A549 (cell line): Measurements from ENCODE around the gene ZCCHC12. TPM values are rescaled to one million over a fixed set of nuclear protein-coding genes. Genes with fewer than 3 reads are reported as not detected.
A peak's percentile ranks its signal among the peaks of the same experiment; 100 is the strongest.

Experiments used
- ATAC-seq, 2 experiments: fragments of 200-7000 bp in 1 of 2; fragments of >200 bp in 1 of 2; cut with Nextera tagmentation in 1 of 2; cut with Tn5 transposase in 1 of 2; 3 replicates each; pipeline versions ENCODE4 v1.8.0 to v1.9.1; 2018 to 2020; ENCODE audit warnings: mild to moderate bottlenecking in 1 of 2, moderate library complexity in 1 of 2
- CTCF ChIA-PET: fragments of 300-600 bp; sonication (Branson Sonifier 250); formaldehyde crosslinking; extraction: SDS; loops from one replicate; lab custom pipeline; 2021; ENCODE audit warnings: antibody characterized with exemption, inconsistent platforms; lab: Yijun Ruan, JAX
- POLR2A ChIA-PET: fragments of 350-600 bp; formaldehyde crosslinking; extraction: SDS; loops from one replicate; lab custom pipeline; 2021; ENCODE audit warnings: antibody characterized with exemption, inconsistent platforms; lab: Yijun Ruan, JAX
- DNase-seq, 2 experiments: peaks; one replicate each; pipeline versions ENCODE4 v3.0.0 to v3.0.0-alpha.2; 2011 to 2016; ENCODE audit warnings: low read depth in 1 of 2, low spot score in 1 of 2
- FAIRE-seq: peaks from 2 replicates; lab custom pipeline; 2011; peaks lifted over from hg19 to GRCh38; lab: Jason Lieb, UNC
- H3K27ac ChIP-seq, 2 experiments: fragments of >200 bp; sonication (Bioruptor Twin); formaldehyde crosslinking; 3 replicates each; pipeline ENCODE4 v1.5.1; 2016 to 2017
- H3K4me1 ChIP-seq: fragments of >200 bp; sonication (Bioruptor Twin); formaldehyde crosslinking; 3 replicates; pipeline ENCODE4 v1.6.1; 2016
- H3K4me2 ChIP-seq: fragments of >200 bp; sonication (Bioruptor Twin); formaldehyde crosslinking; 3 replicates; pipeline ENCODE4 v1.6.1; 2016
- H3K4me3 ChIP-seq: fragments of >200 bp; sonication (Bioruptor Twin); formaldehyde crosslinking; 3 replicates; pipeline ENCODE4 v1.5.1; 2016
- H3K9me3 ChIP-seq: fragments of >200 bp; sonication (Bioruptor Twin); formaldehyde crosslinking; 3 replicates; pipeline ENCODE4 v1.6.1; 2016
- BCL3 ChIP-seq: fragments of >200 bp; sonication (Bioruptor Twin); formaldehyde crosslinking; IDR thresholded peaks from 3 replicates; pipeline ENCODE4 v1.6.1; 2016
- BHLHE40 ChIP-seq: IDR thresholded peaks from 2 replicates; pipeline ENCODE4 v1.6.1; 2012; ENCODE audit warnings: low read depth, low read length, inconsistent platforms
- CBX2 ChIP-seq: fragments of 200-600 bp; sonication (generic); IDR thresholded peaks from 2 replicates; pipeline ENCODE4 v1.6.1; 2016; ENCODE audit warnings: low read depth, mild to moderate bottlenecking, borderline replicate concordance
- CBX8 ChIP-seq: fragments of 200-600 bp; sonication (generic); IDR thresholded peaks from 2 replicates; pipeline ENCODE4 v1.6.1; 2016
- CHD4 ChIP-seq: fragments of 200-600 bp; sonication (generic); IDR thresholded peaks from 2 replicates; pipeline ENCODE4 v1.6.1; 2016; ENCODE audit warnings: antibody characterized with exemption, mild to moderate bottlenecking, borderline replicate concordance
- EP300 ChIP-seq, 2 experiments: fragments of >200 bp; sonication (Bioruptor Twin); formaldehyde crosslinking; IDR thresholded peaks; 2 replicates in 1 of 2; 3 replicates in 1 of 2; pipeline ENCODE4 v1.6.1; 2016 to 2017
- ESRRA ChIP-seq: fragments of 150-350 bp; IDR thresholded peaks from 2 replicates; pipeline ENCODE4 v1.6.1; 2014; ENCODE audit warnings: mild to moderate bottlenecking, low read length, borderline replicate concordance
- FOSL2 ChIP-seq, 2 experiments: fragments of 450-650 bp in 1 of 2; fragments of >200 bp in 1 of 2; sonication (Bioruptor Twin) in 1 of 2; formaldehyde crosslinking; IDR thresholded peaks; 2 replicates each; pipeline versions ENCODE4 v1.5.0 to v1.6.1; 2016 to 2020; ENCODE audit warnings: mild to moderate bottlenecking in 1 of 2, moderate library complexity in 1 of 2
- HES2 ChIP-seq: fragments of >200 bp; sonication (Bioruptor Twin); formaldehyde crosslinking; IDR thresholded peaks from 2 replicates; pipeline ENCODE4 v1.6.1; 2016
- JUN ChIP-seq, 2 experiments: fragments of >200 bp; sonication (Bioruptor Twin); formaldehyde crosslinking; IDR thresholded peaks; 2 replicates in 1 of 2; 3 replicates in 1 of 2; pipeline ENCODE4 v1.6.1; 2016 to 2017
- KDM1A ChIP-seq: fragments of 200-600 bp; sonication (generic); IDR thresholded peaks from 2 replicates; pipeline ENCODE4 v1.6.1; 2016; ENCODE audit warnings: low read depth, mild to moderate bottlenecking
- NFE2L2 ChIP-seq: fragments of 150-350 bp; conservative IDR thresholded peaks from 2 replicates; pipeline ENCODE4 v1.6.1; 2014; ENCODE audit warnings: low read length
- NPAS2 ChIP-seq: fragments of 250-450 bp; sonication (Bioruptor Pico); IDR thresholded peaks from 2 replicates; pipeline ENCODE4 v1.8.0; 2022; ENCODE audit warnings: mild to moderate bottlenecking, moderate library complexity, borderline replicate concordance
- RAD21 ChIP-seq, 2 experiments: fragments of >200 bp in 1 of 2; sonication (Bioruptor Twin) in 1 of 2; formaldehyde crosslinking in 1 of 2; IDR thresholded peaks in 1 of 2; conservative IDR thresholded peaks in 1 of 2; 2 replicates in 1 of 2; 3 replicates in 1 of 2; pipeline ENCODE4 v1.6.1; 2012 to 2018; ENCODE audit warnings: inconsistent platforms in 1 of 2
- SMC3 ChIP-seq: fragments of >200 bp; sonication (Bioruptor Twin); formaldehyde crosslinking; IDR thresholded peaks from 3 replicates; pipeline ENCODE4 v1.6.1; 2018; ENCODE audit warnings: inconsistent platforms
- ZNF302 ChIP-seq: fragments of 250-450 bp; sonication (Bioruptor Pico); IDR thresholded peaks from 2 replicates; pipeline ENCODE4 v1.9.0; 2021; ENCODE audit warnings: inconsistent platforms, mild to moderate bottlenecking, moderate library complexity
- WGBS: methylation state at CpG from one replicate; pipeline ENCODE4 v1.1.6; 2017; ENCODE audit errors: missing lambda C conversion rate; 5-methylcytosine and 5-hydroxymethylcytosine counted together
- polyA plus RNA-seq, 4 experiments: library from polyadenylated mRNA; depleted of rRNA in 3 of 4; stranded (reverse); fragments of >200 nt; fragmentation: RNase III in 1 of 4; extraction: RNeasy Plus Mini Kit Qiagen cat#74134 plus additional on column Dnase treatment in 1 of 4; gene quantifications; 2 replicates in 3 of 4; 3 replicates in 1 of 4; pipeline ENCODE4 v1.2.3, GENCODE V29; 2011 to 2017
- TF ChIP-seq, protein P1 (sequence below): fragments of >200 bp; sonication (Bioruptor Twin); formaldehyde crosslinking; IDR thresholded peaks from 3 replicates; pipeline ENCODE4 v1.5.1; 2016
- TF ChIP-seq, protein P2 (sequence below): fragments of 150-350 bp; IDR thresholded peaks from 2 replicates; pipeline ENCODE4 v1.6.1; 2014; ENCODE audit warnings: low read depth, mild to moderate bottlenecking, low read length

The ZCCHC12 gene
- polyA plus RNA-seq, 2 of the 4 experiments (the other 2 are of a cell fraction): 0.04 to 0.13 TPM

DNA sequence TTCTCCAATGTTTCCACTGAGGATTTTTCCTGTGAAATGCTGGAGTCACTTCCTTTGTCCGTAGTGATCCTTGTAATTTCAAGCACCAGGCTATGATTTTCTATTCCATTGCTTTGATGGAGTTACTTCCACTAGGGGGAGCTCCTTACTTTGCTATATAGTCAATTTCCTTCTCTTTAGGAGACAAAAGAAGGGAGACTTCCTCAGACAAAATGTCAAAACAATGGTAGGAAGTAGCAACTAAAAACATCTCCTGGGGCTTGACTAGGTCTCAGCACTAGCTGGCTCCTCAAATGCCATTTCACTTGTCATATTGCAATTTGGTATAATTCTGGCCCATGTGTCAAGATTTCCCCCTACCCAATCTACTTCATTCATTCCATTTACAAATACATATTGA, 24.1 kb downstream of the ZCCHC12 start:
- H3K4me1 ChIP-seq: no peaks in the 10 kb centered on the region
- TF ChIP-seq SMC3 (peak; percentile 75), EP300 (IDR thresholded peaks at IDR 0.05) (no peak), RAD21 (conservative IDR thresholded peaks at IDR 0.05 in 1 of 2, IDR thresholded peaks at IDR 0.05 in 1 of 2) (peak; percentile 83 to 86)
- TF ChIP-seq, protein P1, sequence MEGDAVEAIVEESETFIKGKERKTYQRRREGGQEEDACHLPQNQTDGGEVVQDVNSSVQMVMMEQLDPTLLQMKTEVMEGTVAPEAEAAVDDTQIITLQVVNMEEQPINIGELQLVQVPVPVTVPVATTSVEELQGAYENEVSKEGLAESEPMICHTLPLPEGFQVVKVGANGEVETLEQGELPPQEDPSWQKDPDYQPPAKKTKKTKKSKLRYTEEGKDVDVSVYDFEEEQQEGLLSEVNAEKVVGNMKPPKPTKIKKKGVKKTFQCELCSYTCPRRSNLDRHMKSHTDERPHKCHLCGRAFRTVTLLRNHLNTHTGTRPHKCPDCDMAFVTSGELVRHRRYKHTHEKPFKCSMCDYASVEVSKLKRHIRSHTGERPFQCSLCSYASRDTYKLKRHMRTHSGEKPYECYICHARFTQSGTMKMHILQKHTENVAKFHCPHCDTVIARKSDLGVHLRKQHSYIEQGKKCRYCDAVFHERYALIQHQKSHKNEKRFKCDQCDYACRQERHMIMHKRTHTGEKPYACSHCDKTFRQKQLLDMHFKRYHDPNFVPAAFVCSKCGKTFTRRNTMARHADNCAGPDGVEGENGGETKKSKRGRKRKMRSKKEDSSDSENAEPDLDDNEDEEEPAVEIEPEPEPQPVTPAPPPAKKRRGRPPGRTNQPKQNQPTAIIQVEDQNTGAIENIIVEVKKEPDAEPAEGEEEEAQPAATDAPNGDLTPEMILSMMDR: peak; percentile 70
- peak; percentile 49 to 51 for DNase-seq
- ChIA-PET POLR2A (no interaction called here), CTCF (interaction anchor here (0.5 to 5.7 kb wide), 27 partner anchors 9 to 366 kb away, joined by 3 to 56 read pairs (median 5); partner anchors contain the start of gene ZCCHC12)
- no peak overlapping the region for H3K27ac ChIP-seq
- no peak overlapping the region for H3K4me2 ChIP-seq
- FAIRE-seq: peak; percentile 100
- WGBS: 17% methylated on average over 1 of the region's 1 CpG
- ATAC-seq: peak; percentile 71 to 81
- H3K4me3 ChIP-seq: no peak overlapping the region
- H3K9me3 ChIP-seq: no peaks in the 10 kb centered on the region

DNA sequence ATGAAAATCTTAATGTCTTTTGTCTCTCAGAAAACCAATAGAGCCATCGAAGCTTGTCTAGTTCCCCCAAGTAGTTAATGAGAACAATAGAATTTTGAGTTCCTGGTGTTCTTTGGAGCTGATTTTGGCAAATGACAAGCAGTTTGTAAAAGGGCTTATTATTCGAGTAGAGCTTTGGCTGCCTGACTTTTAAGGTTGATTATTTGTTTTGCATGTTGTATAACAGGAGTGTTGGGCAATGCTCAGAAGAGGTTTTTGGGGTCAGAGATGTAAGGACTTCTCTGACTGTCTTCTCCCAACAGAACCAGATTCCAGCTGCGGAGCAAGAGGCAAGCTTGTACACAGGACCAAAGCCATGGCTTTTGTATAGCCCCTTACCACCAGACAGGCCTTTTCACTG, 30.0 kb downstream of the ZCCHC12 start:
- TF ChIP-seq BCL3: no peak
- TF ChIP-seq, protein P2, sequence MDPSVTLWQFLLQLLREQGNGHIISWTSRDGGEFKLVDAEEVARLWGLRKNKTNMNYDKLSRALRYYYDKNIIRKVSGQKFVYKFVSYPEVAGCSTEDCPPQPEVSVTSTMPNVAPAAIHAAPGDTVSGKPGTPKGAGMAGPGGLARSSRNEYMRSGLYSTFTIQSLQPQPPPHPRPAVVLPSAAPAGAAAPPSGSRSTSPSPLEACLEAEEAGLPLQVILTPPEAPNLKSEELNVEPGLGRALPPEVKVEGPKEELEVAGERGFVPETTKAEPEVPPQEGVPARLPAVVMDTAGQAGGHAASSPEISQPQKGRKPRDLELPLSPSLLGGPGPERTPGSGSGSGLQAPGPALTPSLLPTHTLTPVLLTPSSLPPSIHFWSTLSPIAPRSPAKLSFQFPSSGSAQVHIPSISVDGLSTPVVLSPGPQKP: no peak
- TF ChIP-seq ZNF302 (CRISPR knock-in tag): no peak
- TF ChIP-seq SMC3: no peak
- TF ChIP-seq CHD4: no peak
- no peak for TF ChIP-seq NFE2L2
- TF ChIP-seq HES2: no peak
- no peak for TF ChIP-seq NPAS2 (CRISPR knock-in tag)
- no peak for TF ChIP-seq CBX8
- no peak for TF ChIP-seq EP300 (IDR thresholded peaks at IDR 0.05)
- TF ChIP-seq ESRRA: no peak
- TF ChIP-seq BHLHE40: no peak
- no peak for TF ChIP-seq JUN (IDR thresholded peaks at IDR 0.05)
- no peak for TF ChIP-seq FOSL2 (IDR thresholded peaks at IDR 0.05)
- no peak for TF ChIP-seq FOSL2 (CRISPR knock-in tag; IDR thresholded peaks at IDR 0.05)
- TF ChIP-seq CBX2: no peak
- TF ChIP-seq KDM1A: no peak
- TF ChIP-seq, all 56 proteins: peak for 0
- ChIA-PET POLR2A (no interaction called here), CTCF (interaction anchor here (1.2 kb wide), 1 partner anchor 214 kb away, joined by 3 read pairs; no protein-coding TSS in a partner anchor)
- Histone ChIP-seq H3K4me3 (no peak overlapping the region), H3K9me3 (no peaks in the 10 kb centered on the region), H3K4me1 (0 out of 3 replicates have a peak, but pooled peaks cover 4% of the 10 kb centered on the region), H3K4me2 (no peak overlapping the region), H3K27ac (no peak overlapping the region)
- ATAC-seq: no peak
- no peak for DNase-seq
- FAIRE-seq: no peak
- WGBS: 58% methylated on average over 3 of the region's 3 CpGs

DNA sequence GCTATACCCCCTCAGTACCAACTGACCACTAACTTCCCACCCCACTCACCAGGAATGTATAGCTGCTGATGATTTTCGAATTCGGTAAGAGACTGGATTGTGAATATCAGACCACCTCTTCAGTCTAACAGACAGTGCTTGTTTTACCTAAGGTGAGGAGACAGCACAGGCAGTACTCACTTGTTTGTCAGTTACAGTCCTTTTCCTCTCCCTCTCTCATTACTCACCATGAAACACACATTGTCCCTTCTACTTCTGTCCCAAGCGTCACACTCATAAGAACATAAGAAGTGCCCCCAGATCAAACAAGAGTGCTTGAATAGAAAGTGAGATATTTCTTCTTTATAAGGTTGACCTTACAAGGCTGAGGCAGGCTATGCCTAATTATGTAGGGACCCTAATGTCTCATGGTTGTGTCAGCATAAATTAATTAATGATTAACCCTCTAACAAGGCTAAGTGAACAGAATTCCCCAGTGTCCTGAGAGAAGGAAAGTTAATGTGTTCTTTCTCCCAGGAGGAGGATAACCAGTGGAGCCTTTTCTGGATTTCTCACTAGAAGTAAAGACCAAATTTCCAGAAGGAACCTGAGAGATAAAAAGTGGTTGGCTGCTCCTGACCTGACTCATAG, 32.2 kb downstream of the ZCCHC12 start:
- peak; percentile 59 for FAIRE-seq
- no peaks in the 10 kb centered on the region for H3K9me3 ChIP-seq
- WGBS: 73% methylated on average over 3 of the region's 3 CpGs
- H3K27ac ChIP-seq: no peak overlapping the region
- H3K4me2 ChIP-seq: no peak overlapping the region
- H3K4me1 ChIP-seq: 0 out of 3 replicates have a peak, but pooled peaks cover 4% of the 10 kb centered on the region
- TF ChIP-seq ESRRA (no peak), EP300 (IDR thresholded peaks at IDR 0.05) (no peak)
- TF ChIP-seq, all 56 proteins: peak for 0
- CTCF ChIA-PET: interaction anchor here (0.7 to 1.7 kb wide), 3 partner anchors 11 to 212 kb away, joined by 3 to 4 read pairs (median 3); no protein-coding TSS in a partner anchor
- DNase-seq (no peak), ATAC-seq (no peak)
- no peak overlapping the region for H3K4me3 ChIP-seq
- POLR2A ChIA-PET: no interaction called here
